ENCODE data around the gene IL36G. TPM values are rescaled to one million over a fixed set of nuclear protein-coding genes. Genes with fewer than 3 reads are reported as not detected.

Gene IL36G
- total and polyA plus RNA-seq, 9 of the 15 experiments (the other 6 are each of a cell fraction or from before 2014, with no cell fraction given): not detected

DNA sequence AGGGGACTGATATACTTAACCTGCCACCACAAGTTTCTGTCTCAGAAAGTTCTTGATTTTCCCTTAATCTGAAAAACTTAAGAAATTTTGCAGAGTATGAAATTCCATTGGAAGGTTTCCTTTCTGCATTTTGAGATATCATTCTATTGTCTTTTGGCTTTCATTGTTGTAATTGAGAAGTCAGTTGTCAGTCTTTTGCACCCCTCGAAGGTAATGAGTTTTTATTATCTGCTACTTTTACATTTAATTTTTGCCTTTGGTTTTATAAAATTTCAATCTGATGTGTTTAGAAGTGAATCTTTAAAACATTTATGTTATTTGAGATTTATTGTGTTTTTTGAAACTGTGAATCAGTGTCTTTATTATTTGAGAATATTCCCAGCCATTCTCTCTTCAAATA lies 22.6 kb downstream of the IL36G start:
- H3K4me2 ChIP-seq (ENCODE audit: insufficient read depth, low read length): no peak overlapping the region
- intact Hi-C loops (cut with micrococcal nuclease) (no loop called here), in situ Hi-C loops (cut with MboI) (no loop called here)
- ATAC-seq (no peak), FAIRE-seq (peak; percentile 65), DNase-seq (ENCODE audit: extremely low read depth in 1 of 4, low spot score in 3 of 4) (peak in 1 of 4 experiments; percentile 26)
- H3K9ac ChIP-seq (ENCODE audit: insufficient read depth in 1 of 2, low read depth in 2 of 2, low read length in 2 of 2): no peak overlapping the region
- no peaks in the 10 kb centered on the region for H3K27me3 ChIP-seq (ENCODE audit: control insufficient read depth in 2 of 2, insufficient read depth in 2 of 2, low read length in 2 of 2)
- no peak overlapping the region for H2AFZ ChIP-seq (ENCODE audit: low read depth, low read length)
- BruUV-seq (replicated peaks): no TSS peak
- WGBS (ENCODE audit: insufficient coverage, low coverage, missing lambda C conversion rate): 0% methylated on average over 1 of the region's 1 CpG
- H3K4me3 ChIP-seq: no peak overlapping the region
- H3K9me1 ChIP-seq (ENCODE audit: control insufficient read depth, insufficient read depth, low read length): no peaks in the 10 kb centered on the region
- H3K27ac ChIP-seq (ENCODE audit: extremely low read depth, low read depth, low read length): no peak overlapping the region
- H3K4me1 ChIP-seq (replicated peaks in 1 of 2; ENCODE audit: control insufficient read depth in 2 of 2, insufficient read depth in 2 of 2, low read length in 2 of 2): no peaks in the 10 kb centered on the region
- no peaks in the 10 kb centered on the region for H3K36me3 ChIP-seq (ENCODE audit: control insufficient read depth, insufficient read depth, low read length)
- ChIA-PET CTCF (ENCODE audit: low intra/inter-chr PET ratio) (no interaction called here), POLR2A (interaction anchor here (1.0 kb wide), 1 partner anchor 13 kb away, joined by 4 read pairs; no protein-coding TSS in a partner anchor)
- H3K79me2 ChIP-seq (ENCODE audit: control insufficient read depth, insufficient read depth, low read length): no peaks in the 10 kb centered on the region
- H4K20me1 ChIP-seq (replicated peaks; ENCODE audit: control insufficient read depth, insufficient read depth, low read length): no peaks in the 10 kb centered on the region
- H3K9me3 ChIP-seq (replicated peaks; ENCODE audit: control insufficient read depth, insufficient read depth, low read depth, low read length): peaks cover 10% of the 10 kb centered on the region
- no peak for TF ChIP-seq HDAC2 (IDR thresholded peaks at IDR 0.05)
- TF ChIP-seq BHLHE40 (IDR thresholded peaks at IDR 0.05; ENCODE audit: low read length): no peak
- no peak for TF ChIP-seq ETV1 (tag; conservative IDR thresholded peaks at IDR 0.05; ENCODE audit: low read depth)
- no peak for TF ChIP-seq CBX2 (IDR thresholded peaks at IDR 0.05; ENCODE audit: insufficient read depth, low read length, poor library complexity, severe bottlenecking)
- 0 out of 2 replicates have a peak, but pooled peaks have one; percentile 23 for TF ChIP-seq ZEB2 (IDR thresholded peaks at IDR 0.05)
- TF ChIP-seq TRIM28 (IDR thresholded peaks at IDR 0.05): peak; percentile 99
- TF ChIP-seq ZNF830 (CRISPR knock-in tag; IDR thresholded peaks at IDR 0.05): no peak
- no peak for TF ChIP-seq MTF1 (CRISPR knock-in tag; IDR thresholded peaks at IDR 0.05; ENCODE audit: borderline replicate concordance)
- TF ChIP-seq GABPB2 (CRISPR knock-in tag; conservative IDR thresholded peaks at IDR 0.05): no peak
- TF ChIP-seq ZNF57 (CRISPR knock-in tag; IDR thresholded peaks at IDR 0.05): no peak
- TF ChIP-seq MAZ (CRISPR knock-in tag; conservative IDR thresholded peaks at IDR 0.05 in 1 of 2, IDR thresholded peaks at IDR 0.05 in 1 of 2): no peak
- TF ChIP-seq, protein P1, sequence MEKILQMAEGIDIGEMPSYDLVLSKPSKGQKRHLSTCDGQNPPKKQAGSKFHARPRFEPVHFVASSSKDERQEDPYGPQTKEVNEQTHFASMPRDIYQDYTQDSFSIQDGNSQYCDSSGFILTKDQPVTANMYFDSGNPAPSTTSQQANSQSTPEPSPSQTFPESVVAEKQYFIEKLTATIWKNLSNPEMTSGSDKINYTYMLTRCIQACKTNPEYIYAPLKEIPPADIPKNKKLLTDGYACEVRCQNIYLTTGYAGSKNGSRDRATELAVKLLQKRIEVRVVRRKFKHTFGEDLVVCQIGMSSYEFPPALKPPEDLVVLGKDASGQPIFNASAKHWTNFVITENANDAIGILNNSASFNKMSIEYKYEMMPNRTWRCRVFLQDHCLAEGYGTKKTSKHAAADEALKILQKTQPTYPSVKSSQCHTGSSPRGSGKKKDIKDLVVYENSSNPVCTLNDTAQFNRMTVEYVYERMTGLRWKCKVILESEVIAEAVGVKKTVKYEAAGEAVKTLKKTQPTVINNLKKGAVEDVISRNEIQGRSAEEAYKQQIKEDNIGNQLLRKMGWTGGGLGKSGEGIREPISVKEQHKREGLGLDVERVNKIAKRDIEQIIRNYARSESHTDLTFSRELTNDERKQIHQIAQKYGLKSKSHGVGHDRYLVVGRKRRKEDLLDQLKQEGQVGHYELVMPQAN (IDR thresholded peaks at IDR 0.05; ENCODE audit: borderline replicate concordance): no peak
- no peak for TF ChIP-seq THRAP3 (IDR thresholded peaks at IDR 0.05; ENCODE audit: borderline replicate concordance)
- no peak for TF ChIP-seq HDAC8 (tag; IDR thresholded peaks at IDR 0.05)
- TF ChIP-seq, protein P2, sequence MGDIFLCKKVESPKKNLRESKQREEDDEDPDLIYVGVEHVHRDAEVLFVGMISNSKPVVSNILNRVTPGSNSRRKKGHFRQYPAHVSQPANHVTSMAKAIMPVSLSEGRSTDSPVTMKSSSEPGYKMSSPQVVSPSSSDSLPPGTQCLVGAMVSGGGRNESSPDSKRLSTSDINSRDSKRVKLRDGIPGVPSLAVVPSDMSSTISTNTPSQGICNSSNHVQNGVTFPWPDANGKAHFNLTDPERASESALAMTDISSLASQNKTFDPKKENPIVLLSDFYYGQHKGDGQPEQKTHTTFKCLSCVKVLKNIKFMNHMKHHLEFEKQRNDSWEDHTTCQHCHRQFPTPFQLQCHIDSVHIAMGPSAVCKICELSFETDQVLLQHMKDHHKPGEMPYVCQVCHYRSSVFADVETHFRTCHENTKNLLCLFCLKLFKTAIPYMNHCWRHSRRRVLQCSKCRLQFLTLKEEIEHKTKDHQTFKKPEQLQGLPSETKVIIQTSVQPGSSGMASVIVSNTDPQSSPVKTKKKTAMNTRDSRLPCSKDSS (IDR thresholded peaks at IDR 0.05; ENCODE audit: low read depth, partially characterized antibody): peak; percentile 88
- no peak for TF ChIP-seq FOXP1 (CRISPR knock-in tag; IDR thresholded peaks at IDR 0.05)
- peak; percentile 73 to 89 for TF ChIP-seq TRIM24 (IDR thresholded peaks at IDR 0.05)
- TF ChIP-seq, protein P3, sequence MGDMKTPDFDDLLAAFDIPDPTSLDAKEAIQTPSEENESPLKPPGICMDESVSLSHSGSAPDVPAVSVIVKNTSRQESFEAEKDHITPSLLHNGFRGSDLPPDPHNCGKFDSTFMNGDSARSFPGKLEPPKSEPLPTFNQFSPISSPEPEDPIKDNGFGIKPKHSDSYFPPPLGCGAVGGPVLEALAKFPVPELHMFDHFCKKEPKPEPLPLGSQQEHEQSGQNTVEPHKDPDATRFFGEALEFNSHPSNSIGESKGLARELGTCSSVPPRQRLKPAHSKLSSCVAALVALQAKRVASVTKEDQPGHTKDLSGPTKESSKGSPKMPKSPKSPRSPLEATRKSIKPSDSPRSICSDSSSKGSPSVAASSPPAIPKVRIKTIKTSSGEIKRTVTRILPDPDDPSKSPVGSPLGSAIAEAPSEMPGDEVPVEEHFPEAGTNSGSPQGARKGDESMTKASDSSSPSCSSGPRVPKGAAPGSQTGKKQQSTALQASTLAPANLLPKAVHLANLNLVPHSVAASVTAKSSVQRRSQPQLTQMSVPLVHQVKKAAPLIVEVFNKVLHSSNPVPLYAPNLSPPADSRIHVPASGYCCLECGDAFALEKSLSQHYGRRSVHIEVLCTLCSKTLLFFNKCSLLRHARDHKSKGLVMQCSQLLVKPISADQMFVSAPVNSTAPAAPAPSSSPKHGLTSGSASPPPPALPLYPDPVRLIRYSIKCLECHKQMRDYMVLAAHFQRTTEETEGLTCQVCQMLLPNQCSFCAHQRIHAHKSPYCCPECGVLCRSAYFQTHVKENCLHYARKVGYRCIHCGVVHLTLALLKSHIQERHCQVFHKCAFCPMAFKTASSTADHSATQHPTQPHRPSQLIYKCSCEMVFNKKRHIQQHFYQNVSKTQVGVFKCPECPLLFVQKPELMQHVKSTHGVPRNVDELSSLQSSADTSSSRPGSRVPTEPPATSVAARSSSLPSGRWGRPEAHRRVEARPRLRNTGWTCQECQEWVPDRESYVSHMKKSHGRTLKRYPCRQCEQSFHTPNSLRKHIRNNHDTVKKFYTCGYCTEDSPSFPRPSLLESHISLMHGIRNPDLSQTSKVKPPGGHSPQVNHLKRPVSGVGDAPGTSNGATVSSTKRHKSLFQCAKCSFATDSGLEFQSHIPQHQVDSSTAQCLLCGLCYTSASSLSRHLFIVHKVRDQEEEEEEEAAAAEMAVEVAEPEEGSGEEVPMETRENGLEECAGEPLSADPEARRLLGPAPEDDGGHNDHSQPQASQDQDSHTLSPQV (IDR thresholded peaks at IDR 0.05): no peak

Data from K562 (cell line).